Aorta (tissue), 5 donors: Measurements from ENCODE around the gene SEC24C. TPM values are rescaled to one million over a fixed set of nuclear protein-coding genes. Genes with fewer than 3 reads are reported as not detected.

Source experiments
- ATAC-seq: fragments of 200-7000 bp; cut with Tn5 transposase; one replicate; pipeline ENCODE4 v1.9.1; 2022; ENCODE audit warnings: moderate library complexity; ENCODE audit not compliant: low FRiP score
- DNase-seq, 2 donors: peaks; one replicate each; pipeline ENCODE4 v3.0.0-alpha.2; 2020
- H3K27ac ChIP-seq, 2 donors: one replicate each; pipeline ENCODE4 v1.5.1; 2013; ENCODE audit warnings: low read length in 2 of 2, mild to moderate bottlenecking in 2 of 2, moderate library complexity in 2 of 2, control low read depth in 1 of 2, inconsistent platforms in 1 of 2, low read depth in 1 of 2
- H3K27me3 ChIP-seq, 2 donors: one replicate each; pipeline ENCODE4 v1.6.1; 2013; ENCODE audit warnings: control low read depth in 1 of 2, low read length in 1 of 2, mild to moderate bottlenecking in 1 of 2, moderate library complexity in 1 of 2; ENCODE audit not compliant: insufficient read depth in 2 of 2, control insufficient read depth in 1 of 2
- H3K36me3 ChIP-seq, 2 donors: one replicate each; pipeline ENCODE4 v1.6.1; 2013; ENCODE audit warnings: control low read depth in 1 of 2, low read length in 1 of 2, mild to moderate bottlenecking in 1 of 2; ENCODE audit not compliant: insufficient read depth in 2 of 2, control insufficient read depth in 1 of 2
- H3K4me1 ChIP-seq, 2 donors: one replicate each; pipeline ENCODE4 v1.6.1; 2013; ENCODE audit warnings: low read length in 2 of 2, control low read depth in 1 of 2, mild to moderate bottlenecking in 1 of 2, moderate library complexity in 1 of 2; ENCODE audit not compliant: insufficient read depth in 2 of 2, control insufficient read depth in 1 of 2
- H3K4me3 ChIP-seq, 2 donors: one replicate each; pipeline ENCODE4 v1.5.1; 2013; ENCODE audit warnings: low read length in 2 of 2, control low read depth in 1 of 2, mild to moderate bottlenecking in 1 of 2
- H3K9me3 ChIP-seq: one replicate; pipeline ENCODE4 v1.6.1; 2013; ENCODE audit warnings: mild to moderate bottlenecking, low read length; ENCODE audit not compliant: control insufficient read depth
- WGBS, 2 donors: extraction: QIAGEN DNeasy Blood & Tissue Kit; methylation state at CpG; one replicate each; pipeline ENCODE4 v1.1.7; 2013; 5-methylcytosine and 5-hydroxymethylcytosine counted together
- intact Hi-C, 2 donors: fragments of 100-400 bp; cut with DNase I; formaldehyde crosslinking; loops; one replicate each; pipeline versions ENCODE4 v1.14.2 to v1.15.0; 2022
- polyA plus RNA-seq, 2 donors: library from polyadenylated mRNA; stranded (reverse); fragments of 200-250 nt; gene quantifications; one replicate each; pipeline ENCODE4 v1.2.3, GENCODE V29; 2013
- total RNA-seq, 2 donors: library from RNA; stranded (reverse); fragmentation: NEBNext Ultra II Directional; extraction: Animal tissue kit (Norgen Biotek cat#: 25700); gene quantifications; one replicate each; pipeline ENCODE4 v1.2.1, GENCODE V29; 2021
- donor health status: healthy with polysubstance abuse.
- donor health status: Bipolar disorder and iron deficiency.
- donor health status: DM: no; HTN: no; CAD: no.
- donor health status: DM: no; HTN: no; CAD: no.
- donor health status: DM: yes; HTN: yes; CAD: no.

Gene SEC24C
- total and polyA plus RNA-seq, 4 donors, result 13.5 to 69.3 (median 55.4) TPM

- H3K4me1 ChIP-seq, result no peaks in the 10 kb centered on the region
- H3K4me3 ChIP-seq, result no peak overlapping the region
- intact Hi-C loops, result no loop called here
- no peaks in the 10 kb centered on the region for H3K9me3 ChIP-seq
- 86 to 88% methylated on average over 6 of the region's 6 CpGs for WGBS, 2 donors
- DNase-seq (peak; percentile 26 to 57), ATAC-seq (no peak)
- H3K27me3 ChIP-seq, result no peaks in the 10 kb centered on the region
- H3K36me3 ChIP-seq, result peaks cover 0 to 22% of the 10 kb centered on the region in 2 donors
- H3K27ac ChIP-seq, result no peak overlapping the region
Observed at GRCh38 chr10:73798087-73798486, 53.9 kb downstream of the SEC24C start.

GRCh38 chr10:73798927-73799560 is 54.9 kb downstream of the SEC24C start:
- 71 to 78% methylated on average over 9 to 10 of the region's 10 CpGs for WGBS, 2 donors
- Histone ChIP-seq H3K4me1 (no peaks in the 10 kb centered on the region), H3K27me3 (no peaks in the 10 kb centered on the region), H3K36me3 (peaks cover 0 to 19% of the 10 kb centered on the region in 2 donors), H3K4me3 (no peak overlapping the region), H3K9me3 (no peaks in the 10 kb centered on the region), H3K27ac (no peak overlapping the region)
- no peak for ATAC-seq
- DNase-seq, result peak; percentile 43 to 71
- intact Hi-C loops, result no loop called here

- no peaks in the 10 kb centered on the region for H3K4me1 ChIP-seq
- H3K4me3 ChIP-seq, result no peak overlapping the region
- H3K36me3 ChIP-seq, result peaks cover 0 to 16% of the 10 kb centered on the region in 2 donors
- H3K9me3 ChIP-seq, result no peaks in the 10 kb centered on the region
- 59 to 70% methylated on average over 9 of the region's 9 CpGs for WGBS, 2 donors
- no peak overlapping the region for H3K27ac ChIP-seq
- DNase-seq (peak; percentile 29 to 48), ATAC-seq (no peak)
- no peaks in the 10 kb centered on the region for H3K27me3 ChIP-seq
- intact Hi-C loops, result no loop called here
Observed at GRCh38 chr10:73799899-73800559, 55.9 kb downstream of the SEC24C start.

- DNase-seq (peak; percentile 47 to 69), ATAC-seq (peak; percentile 6)
- H3K4me3 ChIP-seq, result no peak overlapping the region
- H3K27ac ChIP-seq, result no peak overlapping the region
- no peaks in the 10 kb centered on the region for H3K4me1 ChIP-seq
- intact Hi-C loops, result no loop called here
- no peaks in the 10 kb centered on the region for H3K27me3 ChIP-seq
- 70 to 72% methylated on average over 20 of the region's 20 CpGs for WGBS, 2 donors
- H3K9me3 ChIP-seq, result no peaks in the 10 kb centered on the region
- H3K36me3 ChIP-seq, result peaks cover 0 to 16% of the 10 kb centered on the region in 2 donors
Observed at GRCh38 chr10:73800560-73801252, 56.5 kb downstream of the SEC24C start.

GRCh38 chr10:73801253-73801590 is 57.0 kb downstream of the SEC24C start:
- Histone ChIP-seq H3K9me3 (no peaks in the 10 kb centered on the region), H3K27me3 (no peaks in the 10 kb centered on the region), H3K27ac (no peak overlapping the region), H3K36me3 (peaks cover 0 to 16% of the 10 kb centered on the region in 2 donors), H3K4me1 (no peaks in the 10 kb centered on the region), H3K4me3 (no peak overlapping the region)
- ATAC-seq (no peak), DNase-seq (peak; percentile 36 to 69)
- intact Hi-C loops, result no loop called here
- WGBS, 2 donors, result 89 to 92% methylated on average over 13 of the region's 13 CpGs

- H3K36me3 ChIP-seq, result peaks cover 0 to 13% of the 10 kb centered on the region in 2 donors
- no peak for DNase-seq
- intact Hi-C loops, result no loop called here
Observed at GRCh38 chr10:73802276-73802991, 58.3 kb downstream of the SEC24C start.

GRCh38 chr10:73803680-73804286 is 59.6 kb downstream of the SEC24C start:
- ATAC-seq (no peak), DNase-seq (peak in 1 of 2 donors; percentile 33)
- no peak overlapping the region for H3K27ac ChIP-seq
- no peaks in the 10 kb centered on the region for H3K4me1 ChIP-seq
- intact Hi-C loops, result no loop called here
- no peaks in the 10 kb centered on the region for H3K27me3 ChIP-seq
- H3K36me3 ChIP-seq, result peaks cover 0 to 13% of the 10 kb centered on the region in 2 donors
- no peak overlapping the region for H3K4me3 ChIP-seq
- H3K9me3 ChIP-seq, result no peaks in the 10 kb centered on the region

More at GRCh38 chr10:73802276-73802991, 58.3 kb downstream of the SEC24C start:
- H3K27me3 ChIP-seq, result no peaks in the 10 kb centered on the region
- no peak for ATAC-seq
- H3K27ac ChIP-seq, result no peak overlapping the region
- H3K9me3 ChIP-seq, result no peaks in the 10 kb centered on the region
- WGBS, 2 donors, result 68 to 73% methylated on average over 11 of the region's 11 CpGs
- no peaks in the 10 kb centered on the region for H3K4me1 ChIP-seq
- no peak overlapping the region for H3K4me3 ChIP-seq

- H3K27me3 ChIP-seq, result no peaks in the 10 kb centered on the region
- H3K9me3 ChIP-seq, result no peaks in the 10 kb centered on the region
- H3K4me1 ChIP-seq, result no peaks in the 10 kb centered on the region
- ATAC-seq (no peak), DNase-seq (peak in 1 of 2 donors; percentile 61)
- H3K36me3 ChIP-seq, result peaks cover 0 to 6% of the 10 kb centered on the region in 2 donors
- intact Hi-C loops, result no loop called here
- no peak overlapping the region for H3K4me3 ChIP-seq
- 89 to 91% methylated on average over 14 of the region's 14 CpGs for WGBS, 2 donors
- H3K27ac ChIP-seq, result no peak overlapping the region
Observed at GRCh38 chr10:73806176-73806950, 62.2 kb downstream of the SEC24C start.
